ENCODE measurements around the gene LIFR.
"Not testable (repeated sequence)": the region's sequence is repeated elsewhere in the genome, so short reads cannot be mapped to it uniquely, and the experiment has no call there.

The LIFR gene

GRCh38 chr5:38582293-38582974, 26.0 kb upstream of the LIFR start:
- no peak for DNase-seq

DNA sequence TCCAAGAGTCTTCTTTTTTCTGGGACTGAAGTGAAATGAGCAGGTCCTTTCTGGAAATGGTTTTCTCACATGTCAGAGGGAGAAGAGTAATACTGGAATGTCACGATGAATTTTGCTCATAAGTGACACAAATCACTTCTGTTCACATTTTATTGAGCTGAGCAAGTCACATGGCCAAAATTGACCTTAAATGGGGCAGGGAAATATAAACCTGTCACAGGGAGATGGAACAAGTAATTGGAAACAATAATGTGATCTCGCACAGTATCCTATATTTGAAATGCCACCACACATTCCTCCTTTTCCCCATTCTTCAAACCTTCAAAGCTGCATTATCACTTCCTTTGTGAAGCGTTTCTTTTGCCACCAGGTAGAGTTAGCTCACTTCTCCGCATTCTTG, 25.2 kb upstream of the LIFR start:
- DNase-seq, result no peak

DNA sequence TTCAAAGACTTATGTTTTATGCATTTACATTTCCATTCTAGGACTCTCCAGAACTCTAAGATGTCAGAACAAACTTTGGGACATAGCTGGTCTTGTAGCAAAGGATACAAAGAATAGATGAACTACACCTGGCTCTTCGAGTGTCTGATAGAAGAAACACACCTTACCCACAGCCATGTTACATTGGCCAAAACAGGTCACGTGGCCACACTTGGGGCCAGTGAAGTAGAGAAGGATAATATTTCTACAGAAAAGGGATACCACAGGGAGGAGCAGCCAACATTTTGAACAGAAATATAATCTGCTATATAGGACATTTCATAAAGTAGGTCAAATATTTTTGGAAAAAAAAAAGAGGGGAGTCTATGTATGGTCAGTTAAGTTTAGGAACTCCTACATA, 22.7 kb upstream of the LIFR start:
- no peak for DNase-seq

GRCh38 chr5:38576961-38577684, 20.7 kb upstream of the LIFR start:
- no peak for DNase-seq

DNA sequence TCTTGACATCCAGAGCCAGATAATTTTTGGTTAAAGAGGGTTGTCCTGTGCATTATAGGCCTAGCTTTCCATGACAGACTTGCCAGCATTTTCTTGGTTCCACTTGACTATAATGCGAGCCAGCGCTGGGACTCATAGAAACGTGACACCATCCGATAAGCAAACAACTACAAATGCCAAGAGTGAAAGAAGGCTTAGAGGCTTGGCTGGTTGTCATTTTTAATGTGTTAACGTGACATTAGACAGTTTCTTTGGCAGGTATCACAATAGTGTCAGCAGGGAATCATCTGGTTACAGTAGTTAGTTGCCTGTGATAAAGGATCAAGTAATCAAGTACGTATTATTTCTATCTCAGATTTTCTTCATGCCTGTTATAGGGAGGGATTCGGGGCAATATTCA, 20.0 kb upstream of the LIFR start:
- no peak for DNase-seq

DNA sequence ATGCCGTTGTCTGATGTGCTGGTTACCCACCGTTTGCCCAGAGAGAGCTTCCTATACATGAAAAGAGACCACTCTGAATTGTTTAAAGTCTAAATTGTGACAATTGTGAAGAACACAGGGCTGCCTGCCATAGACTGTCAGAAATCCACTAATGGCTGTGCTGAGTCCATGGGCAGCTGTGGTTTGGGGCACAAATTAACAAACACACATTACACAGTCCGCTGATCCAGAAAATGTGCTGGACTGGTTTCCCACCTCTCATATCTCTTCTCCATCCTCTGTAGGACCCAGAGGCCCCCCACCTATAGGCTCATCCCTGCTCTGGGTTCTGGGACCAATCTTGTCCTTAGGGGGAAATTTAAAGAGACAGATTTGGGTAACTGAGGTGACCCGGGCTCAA, 19.0 kb upstream of the LIFR start:
- DNase-seq, result no peak

DNA sequence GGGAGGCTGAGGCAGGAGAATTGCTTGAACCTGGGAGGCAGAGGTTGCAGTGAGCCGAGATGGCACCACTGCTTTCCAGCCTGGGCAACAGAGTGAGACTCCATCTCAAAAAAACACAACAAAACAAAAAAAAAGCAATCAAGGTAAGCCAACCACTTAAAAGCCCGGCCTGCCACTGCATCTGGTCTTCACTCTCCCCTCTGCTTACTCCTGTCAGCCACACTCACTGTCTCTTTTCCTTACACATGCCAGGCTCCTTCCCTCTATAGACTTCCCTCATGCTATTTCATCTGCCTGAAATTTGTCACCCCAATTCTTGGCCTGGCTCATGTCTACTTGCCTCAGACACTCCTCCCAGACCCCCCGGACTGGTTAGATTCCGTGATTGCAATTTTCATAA, 17.6 kb upstream of the LIFR start:
- no peak for DNase-seq

DNA sequence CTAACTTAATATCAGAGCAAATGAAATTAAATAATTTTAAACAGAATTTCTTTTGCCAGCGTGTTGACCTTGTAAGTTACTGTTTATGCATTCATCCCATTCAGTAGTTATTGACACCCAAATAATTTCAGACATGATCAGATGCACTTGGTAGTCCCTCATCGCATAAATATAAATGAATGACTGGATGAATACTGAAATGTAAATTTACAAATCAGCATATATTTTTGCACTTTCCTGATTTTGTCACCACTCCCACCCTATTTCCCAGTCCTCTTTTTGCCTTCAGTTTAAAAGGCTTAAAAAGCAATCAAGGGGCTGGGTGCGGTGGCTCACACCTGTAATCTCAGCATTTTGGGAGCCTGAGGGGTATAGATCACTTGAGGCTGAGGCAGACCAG, 17.1 kb upstream of the LIFR start:
- DNase-seq, result no peak

- no peak for DNase-seq
These were observed 12.7 kb upstream of the LIFR start for GRCh38 chr5:38569180-38569579.

- DNase-seq, result not testable (repeated sequence)
These were observed 10.9 kb upstream of the LIFR start for GRCh38 chr5:38567306-38567705.

GRCh38 chr5:38563624-38564023, 7.2 kb upstream of the LIFR start:
- no peak for DNase-seq

GRCh38 chr5:38562444-38563210, 6.2 kb upstream of the LIFR start:
- DNase-seq, result no peak

DNA sequence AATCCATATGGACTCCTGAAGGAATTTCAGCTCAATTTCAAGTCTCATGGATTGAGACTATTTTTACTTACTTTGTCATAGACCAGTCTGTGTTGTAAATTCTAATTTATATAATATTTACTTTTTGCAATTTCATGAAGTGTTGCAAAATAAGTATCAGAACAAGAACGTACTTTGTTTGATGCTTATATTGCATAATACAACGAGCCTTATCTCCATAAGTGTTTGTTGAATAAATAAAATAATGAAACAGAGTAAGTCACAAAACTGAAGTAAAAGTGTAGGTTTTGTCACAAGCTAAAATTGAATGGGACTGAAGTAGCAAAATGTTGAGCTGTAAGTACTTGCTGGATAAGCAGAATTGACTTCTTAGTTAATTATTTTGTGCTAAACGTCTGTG, 3.0 kb upstream of the LIFR start:
- no peak for DNase-seq

GRCh38 chr5:38557792-38558191, 1.3 kb upstream of the LIFR start:
- no peak for DNase-seq

DNA sequence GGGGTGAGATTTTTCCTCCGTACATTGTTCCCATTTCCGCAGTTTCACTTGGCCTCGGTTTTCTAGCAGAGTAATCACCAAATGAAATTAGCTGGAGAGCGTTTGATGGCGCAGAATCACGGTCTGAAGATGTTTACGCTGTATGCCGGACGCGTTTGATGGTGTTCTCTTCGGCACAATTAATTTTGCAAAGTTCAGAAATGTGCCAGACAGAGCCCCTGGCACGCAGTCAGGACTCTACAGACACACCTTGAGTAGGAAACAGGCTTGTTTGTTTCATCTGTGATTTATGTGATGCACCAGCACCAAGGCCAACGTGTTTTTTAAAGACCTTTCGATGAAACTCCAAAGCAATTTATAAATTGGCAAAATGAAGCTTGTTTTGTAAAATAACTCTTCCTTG, 863 bp upstream of the LIFR start:
- DNase-seq, result no peak

DNA sequence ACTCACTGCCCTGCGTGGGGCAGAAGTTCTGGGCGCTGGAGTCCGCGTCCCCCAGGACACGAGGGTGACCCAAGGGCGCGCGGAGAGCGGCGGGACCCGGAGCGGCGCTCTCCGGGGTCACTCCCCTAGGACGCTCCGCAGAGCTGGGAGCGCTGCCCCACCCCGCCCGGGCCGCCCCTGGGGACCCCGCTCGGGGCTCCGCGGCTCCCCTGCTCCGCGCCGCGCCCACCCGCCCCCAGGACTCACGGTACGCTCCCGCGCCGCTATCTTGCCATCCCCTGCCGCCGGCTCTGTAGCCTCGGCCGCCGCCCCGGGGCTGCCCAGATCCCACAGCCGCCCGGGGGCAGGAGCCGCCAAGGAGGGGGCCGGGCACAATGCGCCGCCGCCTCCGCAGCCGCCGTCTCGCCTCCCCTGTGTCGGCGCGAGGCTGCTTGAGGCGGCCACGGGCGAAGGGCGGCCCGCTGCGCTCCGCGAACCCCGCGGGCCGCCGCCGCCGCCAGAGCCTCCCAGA, 303 bp downstream of the LIFR start:
- no peak for DNase-seq

DNA sequence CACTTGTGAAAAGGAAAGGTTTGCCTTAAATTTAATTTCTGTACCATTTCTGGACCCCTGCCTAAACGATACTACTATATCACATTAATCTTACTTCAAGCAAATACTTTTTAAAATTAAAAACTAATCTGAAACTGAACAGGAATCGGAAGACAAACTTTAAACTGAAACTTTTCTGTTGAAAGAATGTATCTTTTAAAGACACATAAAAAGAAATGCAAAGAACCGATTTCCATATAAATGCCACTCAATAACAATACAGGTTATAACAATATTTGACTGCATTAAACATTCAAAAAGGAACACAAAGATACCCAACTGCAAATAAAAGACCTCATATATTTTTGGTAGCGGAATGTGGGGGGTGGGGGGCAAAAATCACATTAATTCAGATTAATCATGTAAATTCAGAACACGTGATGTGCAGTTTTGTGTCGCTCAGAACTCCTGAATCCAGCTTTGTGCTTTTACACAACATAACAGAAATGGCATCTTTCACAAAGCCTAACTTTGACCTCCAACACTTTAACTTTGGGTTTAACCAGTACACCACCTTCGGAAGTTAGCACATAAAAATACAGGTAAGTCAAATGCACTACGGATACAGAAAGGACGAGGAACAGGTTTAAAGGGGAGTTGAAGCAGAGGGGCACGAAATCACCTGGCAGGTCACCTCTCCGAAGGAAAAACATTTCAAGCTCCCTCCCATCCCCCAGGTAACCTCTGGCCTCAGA, 925 bp downstream of the LIFR start:
- no peak for DNase-seq

DNA sequence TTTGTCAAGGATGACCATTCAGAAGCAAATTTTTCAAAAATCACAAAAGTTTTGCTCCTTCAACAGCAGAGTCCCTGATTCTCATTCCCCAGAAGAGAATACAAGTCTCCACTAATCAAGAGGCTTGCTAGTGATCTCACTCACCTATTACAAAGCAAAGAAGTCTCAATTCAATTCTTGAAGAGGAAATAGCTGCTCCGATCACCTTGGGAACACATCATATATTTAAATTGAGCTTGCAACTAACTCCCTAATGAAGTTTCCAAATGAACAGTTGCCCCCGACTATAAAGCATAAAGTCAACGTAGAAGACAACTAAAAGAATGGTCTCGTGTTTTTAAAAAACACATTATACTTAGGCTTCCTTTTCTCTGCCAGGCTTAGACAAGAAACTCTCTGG, 1.6 kb downstream of the LIFR start:
- DNase-seq, result no peak

DNA sequence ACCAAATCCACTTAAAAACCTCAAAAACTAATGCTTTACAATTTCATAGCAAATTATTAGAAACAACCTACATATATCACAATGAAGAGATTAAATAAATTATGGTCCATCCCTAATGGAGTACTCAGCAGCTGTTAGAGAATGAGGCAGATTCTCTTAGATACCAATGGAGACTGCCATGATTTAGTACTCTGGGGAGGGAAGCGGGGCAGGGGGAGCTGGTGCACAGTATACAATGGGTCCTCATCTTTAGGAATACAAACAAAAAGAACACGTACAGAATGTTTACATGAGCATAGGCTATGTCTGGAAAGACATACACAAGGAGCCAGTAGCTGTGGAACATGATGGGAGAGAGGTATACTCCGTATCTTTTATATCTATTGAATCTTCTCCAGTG, 2.0 kb downstream of the LIFR start:
- no peak for DNase-seq

GRCh38 chr5:38553001-38553521, 3.4 kb downstream of the LIFR start:
- DNase-seq, result no peak

DNA sequence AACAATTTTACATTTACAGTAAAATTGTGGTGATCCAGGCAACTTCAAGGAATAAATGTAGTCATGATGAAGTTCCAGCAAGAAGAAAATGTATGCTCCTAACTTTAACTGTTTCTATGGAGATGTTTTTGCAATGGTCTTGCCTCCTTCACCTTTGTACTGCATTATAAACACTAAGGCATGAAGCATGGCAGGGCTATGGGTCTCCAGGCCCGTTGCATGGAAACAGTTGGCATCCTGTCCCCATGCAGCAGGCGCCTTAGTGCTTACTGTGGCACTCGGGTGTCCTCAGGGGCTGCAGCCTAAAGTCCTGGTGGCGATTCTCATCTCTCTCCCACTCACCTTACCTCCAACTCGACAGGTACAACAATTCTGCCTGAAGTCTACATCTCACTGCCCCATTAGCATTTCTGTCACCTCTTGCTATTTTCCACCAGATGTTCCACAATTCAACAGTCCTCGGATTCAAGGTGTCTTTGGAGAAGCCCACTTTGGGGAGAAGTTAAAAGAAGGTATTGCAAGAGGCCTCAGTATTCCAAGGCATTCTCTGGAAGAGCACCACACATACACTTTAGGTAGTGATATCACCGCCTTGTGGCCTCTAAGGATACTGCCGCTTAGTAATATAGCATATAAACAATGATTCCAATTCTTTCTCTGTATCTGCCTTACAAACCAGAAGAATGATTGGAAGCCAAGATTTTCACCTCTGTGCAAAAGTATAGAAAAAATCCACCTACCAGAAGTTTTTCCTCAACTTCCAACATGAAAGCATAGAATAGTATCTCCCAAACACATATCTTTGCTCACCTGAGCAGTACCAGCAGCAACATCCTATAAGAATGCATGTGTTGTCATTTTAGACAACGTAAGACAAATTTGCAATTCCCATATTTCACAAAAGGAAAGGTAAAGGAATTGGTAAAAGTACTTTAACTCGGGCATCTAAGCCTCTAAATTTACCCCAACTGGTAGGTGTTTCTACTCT, 5.1 kb downstream of the LIFR start:
- DNase-seq, result no peak

Measured in stimulated activated CD8-positive, alpha-beta memory T cell treated with anti-CD3 and anti-CD28 coated beads, Interleukin-4, amount 100 ng/mL, for 48 hours (primary cell).